ENCODE data around the gene SBF1. TPM values are rescaled to one million over a fixed set of nuclear protein-coding genes. Genes with fewer than 3 reads are reported as not detected.
A peak's percentile ranks its signal among the peaks of the same experiment; 100 is the strongest.

Gene SBF1
- total RNA-seq, 2 experiments from 2014 or later: 100 TPM

- Mint-ChIP-seq H3K36me3 (ENCODE audit: low read depth) (peaks cover 4% of the 10 kb centered on the region), H3K4me1 (ENCODE audit: low read depth) (peaks cover 10% of the 10 kb centered on the region), H3K27me3 (ENCODE audit: low read depth) (no peaks in the 10 kb centered on the region), H3K4me3 (no peak overlapping the region), H3K9me3 (no peaks in the 10 kb centered on the region), H3K27ac (no peak overlapping the region)
- intact Hi-C loops (cut with micrococcal nuclease): no loop called here
- CTCF ChIA-PET: interaction anchor here (0.9 kb wide), 1 partner anchor 53 kb away, joined by 4 read pairs; no protein-coding TSS in a partner anchor
- DNase-seq: no peak
Measured at GRCh38 chr22:50443801-50444625, 30.8 kb downstream of the SBF1 start.

DNA sequence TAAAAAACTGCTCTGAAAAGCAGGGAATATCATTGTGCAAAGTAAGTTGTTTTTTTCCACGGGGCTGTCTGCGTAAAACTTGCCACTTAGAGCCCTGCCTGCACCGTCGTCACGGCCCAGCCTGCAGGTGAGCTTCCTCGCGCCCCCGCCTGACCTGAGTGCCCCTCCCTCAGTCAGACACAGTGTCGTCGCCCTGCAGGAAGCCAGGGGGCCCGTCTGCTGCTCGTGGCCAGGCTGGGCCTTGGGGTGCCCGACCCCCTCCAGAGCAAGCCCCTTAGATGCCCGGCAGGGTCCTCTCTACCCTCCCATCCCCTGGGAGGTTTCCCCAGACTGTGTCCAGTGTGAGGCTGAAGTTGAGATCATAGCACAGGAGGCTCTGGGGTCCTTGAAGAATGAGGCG, 31.6 kb downstream of the SBF1 start:
- Mint-ChIP-seq H3K4me3 (no peak overlapping the region), H3K27me3 (ENCODE audit: low read depth) (no peaks in the 10 kb centered on the region), H3K4me1 (ENCODE audit: low read depth) (peaks cover 10% of the 10 kb centered on the region), H3K36me3 (ENCODE audit: low read depth) (peaks cover 4% of the 10 kb centered on the region), H3K9me3 (no peaks in the 10 kb centered on the region), H3K27ac (no peak overlapping the region)
- CTCF ChIA-PET: no interaction called here
- DNase-seq: no peak
- intact Hi-C loops (cut with micrococcal nuclease): no loop called here

DNA sequence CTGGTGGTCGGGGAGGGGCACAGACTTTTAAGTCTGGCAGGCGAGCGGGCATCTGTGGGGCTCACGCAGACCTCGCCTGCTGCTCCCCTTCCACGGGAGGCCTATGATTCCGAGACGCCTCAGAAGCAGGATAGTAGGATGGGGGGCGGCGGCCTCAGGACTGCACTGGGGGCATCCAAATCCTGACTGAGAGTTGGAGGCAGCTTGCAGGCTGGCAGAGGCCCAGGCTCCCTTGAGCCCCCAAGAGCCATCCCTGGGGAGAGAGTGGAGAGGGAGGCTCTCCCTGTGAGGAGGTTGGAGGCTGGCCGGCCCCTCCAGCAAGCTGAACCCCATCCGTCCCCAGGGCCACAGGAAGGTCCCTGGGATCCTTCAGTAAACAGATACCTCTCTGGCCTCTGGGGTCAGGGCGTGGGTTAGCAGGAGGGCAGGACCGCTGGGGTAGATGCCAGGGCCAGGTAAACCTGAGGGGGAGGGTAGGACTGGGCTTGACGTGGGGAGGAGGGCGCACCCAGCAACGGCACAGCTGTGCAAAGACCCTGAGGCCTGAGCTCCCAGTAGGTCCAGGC, 33.3 kb downstream of the SBF1 start:
- no peak overlapping the region for H3K4me3 Mint-ChIP-seq
- no peak for DNase-seq
- no peaks in the 10 kb centered on the region for H3K27me3 Mint-ChIP-seq (ENCODE audit: low read depth)
- H3K4me1 Mint-ChIP-seq (ENCODE audit: low read depth): peaks cover 10% of the 10 kb centered on the region
- no peaks in the 10 kb centered on the region for H3K9me3 Mint-ChIP-seq
- H3K36me3 Mint-ChIP-seq (ENCODE audit: low read depth): peaks cover 4% of the 10 kb centered on the region
- CTCF ChIA-PET: interaction anchor here (1.2 kb wide), 1 partner anchor 9 kb away, joined by 3 read pairs; no protein-coding TSS in a partner anchor
- no peak overlapping the region for H3K27ac Mint-ChIP-seq
- intact Hi-C loops (cut with micrococcal nuclease): no loop called here

GRCh38 chr22:50440544-50441249, 34.1 kb downstream of the SBF1 start:
- Mint-ChIP-seq H3K4me1 (ENCODE audit: low read depth) (peaks cover 8% of the 10 kb centered on the region), H3K9me3 (no peaks in the 10 kb centered on the region), H3K4me3 (no peak overlapping the region), H3K27ac (no peak overlapping the region), H3K27me3 (ENCODE audit: low read depth) (no peaks in the 10 kb centered on the region), H3K36me3 (ENCODE audit: low read depth) (peaks cover 4% of the 10 kb centered on the region)
- intact Hi-C loops (cut with micrococcal nuclease): no loop called here
- DNase-seq: no peak
- CTCF ChIA-PET: interaction anchor here (1.2 kb wide), 1 partner anchor 9 kb away, joined by 3 read pairs; no protein-coding TSS in a partner anchor

DNA sequence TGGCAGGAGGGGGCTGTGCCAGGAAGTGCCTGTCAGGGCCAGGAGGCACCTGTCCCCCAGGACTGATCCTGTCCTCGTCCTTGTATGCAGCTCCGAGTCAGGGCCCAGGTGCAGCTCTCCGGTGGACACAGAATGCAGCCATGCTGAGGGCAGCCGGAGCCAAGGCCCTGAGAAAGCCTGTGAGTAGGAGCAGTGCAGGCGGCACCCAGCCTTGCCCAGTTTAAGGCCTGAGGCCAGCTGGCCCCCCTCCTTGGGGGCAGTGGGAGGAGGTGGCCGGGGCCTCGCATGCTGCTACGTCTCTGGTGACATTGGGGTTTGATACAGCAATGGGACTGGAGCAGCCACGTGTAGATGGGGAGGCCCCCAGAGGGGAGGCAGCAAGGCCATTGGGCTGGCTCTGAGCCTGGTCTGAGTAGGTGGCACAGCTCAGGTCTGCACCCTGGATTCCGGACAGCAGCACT, 34.9 kb downstream of the SBF1 start:
- no peak overlapping the region for H3K4me3 Mint-ChIP-seq
- peaks cover 3% of the 10 kb centered on the region for H3K4me1 Mint-ChIP-seq (ENCODE audit: low read depth)

DNA sequence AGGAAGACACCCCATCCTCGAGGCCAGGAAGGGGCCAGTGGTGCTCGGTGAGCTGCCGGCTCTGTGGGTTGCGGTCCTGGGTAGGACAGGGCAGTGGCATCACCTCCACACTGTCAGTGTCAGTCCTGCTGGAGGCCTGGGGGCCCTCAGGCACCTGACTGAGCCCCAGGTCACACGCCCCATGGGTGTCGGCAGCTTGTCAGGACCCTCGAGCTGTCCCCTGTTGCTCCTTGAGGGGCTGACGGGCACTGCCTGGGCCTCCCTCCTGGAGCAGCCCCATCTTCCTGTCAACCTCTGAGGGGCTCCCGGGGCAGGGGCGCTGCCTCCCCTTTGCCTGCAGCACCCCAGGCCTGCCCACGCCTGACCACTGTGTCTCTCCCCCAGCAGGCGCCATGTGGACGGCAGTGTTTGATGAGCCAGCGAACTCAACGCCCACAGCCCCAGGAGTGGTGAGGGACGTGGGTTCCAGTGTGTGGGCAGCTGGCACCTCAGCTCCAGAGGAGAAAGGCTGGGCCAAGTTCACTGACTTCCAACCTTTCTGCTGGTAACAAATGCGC, 35.4 kb downstream of the SBF1 start:
- H3K9me3 Mint-ChIP-seq: no peaks in the 10 kb centered on the region
- CTCF ChIA-PET: interaction anchor here (1.0 kb wide), 1 partner anchor 19 kb away, joined by 4 read pairs; no protein-coding TSS in a partner anchor
- peaks cover 4% of the 10 kb centered on the region for H3K36me3 Mint-ChIP-seq (ENCODE audit: low read depth)
- H3K4me1 Mint-ChIP-seq (ENCODE audit: low read depth): peaks cover 2% of the 10 kb centered on the region
- H3K27ac Mint-ChIP-seq: no peak overlapping the region
- DNase-seq: no peak
- intact Hi-C loops (cut with micrococcal nuclease): no loop called here
- H3K27me3 Mint-ChIP-seq (ENCODE audit: low read depth): no peaks in the 10 kb centered on the region
- H3K4me3 Mint-ChIP-seq: no peak overlapping the region

More for the DNA sequence above, 34.9 kb downstream of the SBF1 start:
- CTCF ChIA-PET: no interaction called here
- intact Hi-C loops (cut with micrococcal nuclease): no loop called here
- no peak for DNase-seq
- H3K36me3 Mint-ChIP-seq (ENCODE audit: low read depth): peaks cover 4% of the 10 kb centered on the region
- H3K27ac Mint-ChIP-seq: no peak overlapping the region
- no peaks in the 10 kb centered on the region for H3K27me3 Mint-ChIP-seq (ENCODE audit: low read depth)
- H3K9me3 Mint-ChIP-seq: no peaks in the 10 kb centered on the region

GRCh38 chr22:50438305-50439275, 36.2 kb downstream of the SBF1 start:
- H3K27me3 Mint-ChIP-seq (ENCODE audit: low read depth): no peaks in the 10 kb centered on the region

GRCh38 chr22:50437511-50438304, 37.1 kb downstream of the SBF1 start:
- CTCF ChIA-PET: no interaction called here
- Mint-ChIP-seq H3K4me3 (no peak overlapping the region), H3K4me1 (ENCODE audit: low read depth) (no peaks in the 10 kb centered on the region), H3K9me3 (no peaks in the 10 kb centered on the region), H3K27ac (no peak overlapping the region), H3K36me3 (ENCODE audit: low read depth) (peaks cover 4% of the 10 kb centered on the region), H3K27me3 (ENCODE audit: low read depth) (no peaks in the 10 kb centered on the region)
- DNase-seq: no peak
- intact Hi-C loops (cut with micrococcal nuclease): no loop called here

More at GRCh38 chr22:50438305-50439275, 36.2 kb downstream of the SBF1 start:
- no peaks in the 10 kb centered on the region for H3K9me3 Mint-ChIP-seq
- H3K4me1 Mint-ChIP-seq (ENCODE audit: low read depth): peaks cover 2% of the 10 kb centered on the region
- DNase-seq: no peak
- CTCF ChIA-PET: interaction anchor here (0.5 to 1.0 kb wide), 2 partner anchors 18 to 178 kb away, joined by 4 read pairs; no protein-coding TSS in a partner anchor
- H3K36me3 Mint-ChIP-seq (ENCODE audit: low read depth): peaks cover 4% of the 10 kb centered on the region
- no peak overlapping the region for H3K4me3 Mint-ChIP-seq
- intact Hi-C loops (cut with micrococcal nuclease): no loop called here
- peak overlapping the region; percentile 24 for H3K27ac Mint-ChIP-seq

- Mint-ChIP-seq H3K4me3 (no peak overlapping the region), H3K27me3 (ENCODE audit: low read depth) (no peaks in the 10 kb centered on the region), H3K4me1 (ENCODE audit: low read depth) (no peaks in the 10 kb centered on the region), H3K36me3 (ENCODE audit: low read depth) (peaks cover 3% of the 10 kb centered on the region), H3K9me3 (no peaks in the 10 kb centered on the region), H3K27ac (no peak overlapping the region)
- intact Hi-C loops (cut with micrococcal nuclease): no loop called here
- no peak for DNase-seq
- CTCF ChIA-PET: no interaction called here
Measured at GRCh38 chr22:50436841-50437341, 37.9 kb downstream of the SBF1 start.

- intact Hi-C loops (cut with micrococcal nuclease): no loop called here
- Mint-ChIP-seq H3K4me1 (ENCODE audit: low read depth) (no peaks in the 10 kb centered on the region), H3K27me3 (ENCODE audit: low read depth) (no peaks in the 10 kb centered on the region), H3K4me3 (no peak overlapping the region), H3K36me3 (ENCODE audit: low read depth) (peaks cover 7% of the 10 kb centered on the region), H3K9me3 (no peaks in the 10 kb centered on the region), H3K27ac (no peak overlapping the region)
- CTCF ChIA-PET: no interaction called here
- DNase-seq: no peak
Measured at GRCh38 chr22:50436015-50436830, 38.6 kb downstream of the SBF1 start.
